Measurements from ENCODE around the gene SETMAR. TPM values are rescaled to one million over a fixed set of nuclear protein-coding genes. Genes with fewer than 3 reads are reported as not detected.
A peak's percentile ranks its signal among the peaks of the same experiment; 100 is the strongest.

The SETMAR gene
- total RNA-seq, 1 experiment from 2014 or later: 9.4 TPM

DNA sequence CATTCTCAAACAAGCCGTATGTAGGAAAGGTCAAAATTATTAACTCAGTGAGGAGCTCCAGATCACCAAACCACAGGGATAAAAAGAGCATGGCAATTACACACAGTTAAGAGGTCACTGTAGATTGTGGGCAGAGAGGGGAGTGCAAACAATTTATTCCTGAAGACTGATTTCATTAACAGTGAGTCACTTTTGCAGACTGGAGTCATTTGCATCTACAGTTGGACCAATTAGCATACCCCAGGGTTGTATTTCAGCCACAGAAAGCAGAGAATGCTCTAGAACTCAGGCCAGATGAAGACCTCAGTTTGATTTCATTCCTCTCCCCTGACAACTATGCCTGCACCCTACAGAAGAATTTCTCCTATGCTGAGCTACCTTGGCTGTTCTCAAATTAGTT lies 40.1 kb downstream of the SETMAR start (continued):
- TF ChIP-seq REST (IDR thresholded peaks at IDR 0.05; ENCODE audit: low read depth) (no peak), TCF7L2 (IDR thresholded peaks at IDR 0.05; ENCODE audit: borderline replicate concordance, extremely low read depth, insufficient read depth, insufficient read length) (no peak), JUND (IDR thresholded peaks at IDR 0.05) (no peak), POLR2A (IDR thresholded peaks at IDR 0.05; ENCODE audit: borderline replicate concordance, extremely low read depth, insufficient read depth, insufficient read length) (no peak)
- TF ChIP-seq, protein P1, sequence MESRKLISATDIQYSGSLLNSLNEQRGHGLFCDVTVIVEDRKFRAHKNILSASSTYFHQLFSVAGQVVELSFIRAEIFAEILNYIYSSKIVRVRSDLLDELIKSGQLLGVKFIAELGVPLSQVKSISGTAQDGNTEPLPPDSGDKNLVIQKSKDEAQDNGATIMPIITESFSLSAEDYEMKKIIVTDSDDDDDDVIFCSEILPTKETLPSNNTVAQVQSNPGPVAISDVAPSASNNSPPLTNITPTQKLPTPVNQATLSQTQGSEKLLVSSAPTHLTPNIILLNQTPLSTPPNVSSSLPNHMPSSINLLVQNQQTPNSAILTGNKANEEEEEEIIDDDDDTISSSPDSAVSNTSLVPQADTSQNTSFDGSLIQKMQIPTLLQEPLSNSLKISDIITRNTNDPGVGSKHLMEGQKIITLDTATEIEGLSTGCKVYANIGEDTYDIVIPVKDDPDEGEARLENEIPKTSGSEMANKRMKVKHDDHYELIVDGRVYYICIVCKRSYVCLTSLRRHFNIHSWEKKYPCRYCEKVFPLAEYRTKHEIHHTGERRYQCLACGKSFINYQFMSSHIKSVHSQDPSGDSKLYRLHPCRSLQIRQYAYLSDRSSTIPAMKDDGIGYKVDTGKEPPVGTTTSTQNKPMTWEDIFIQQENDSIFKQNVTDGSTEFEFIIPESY (IDR thresholded peaks at IDR 0.05; ENCODE audit: extremely low read depth, insufficient replicate concordance, low read length): no peak

GRCh38 chr3:4350789-4351163 lies 47.6 kb downstream of the SETMAR start:
- Histone ChIP-seq H3K9me3 (ENCODE audit: control insufficient read depth in 1 of 2, insufficient read depth in 1 of 2, low read depth in 1 of 2, low read length in 2 of 2) (no peaks in the 10 kb centered on the region), H3K9me2 (ENCODE audit: insufficient read depth) (no peaks in the 10 kb centered on the region), H3K27ac (ENCODE audit: low read depth, low read length) (no peak overlapping the region), H4K20me1 (ENCODE audit: insufficient read depth) (no peaks in the 10 kb centered on the region), H3K4me2 (ENCODE audit: low read length) (no peak overlapping the region), H3K9ac (ENCODE audit: low read length) (no peak overlapping the region), H3K27me3 (ENCODE audit: insufficient read depth, low read length) (no peaks in the 10 kb centered on the region), H3K4me1 (ENCODE audit: control insufficient read depth in 1 of 2, insufficient read depth in 2 of 2, low read length in 2 of 2) (no peaks in the 10 kb centered on the region), H2AFZ (ENCODE audit: low read depth, low read length, poor library complexity, severe bottlenecking) (no peak overlapping the region), H3K4me3 (replicated peaks in 1 of 2; ENCODE audit: low read depth in 1 of 2, low read length in 2 of 2) (no peak overlapping the region), H3K36me3 (ENCODE audit: control insufficient read depth in 1 of 2, insufficient read depth in 2 of 2, low read length in 2 of 2) (no peaks in the 10 kb centered on the region), H3K79me2 (ENCODE audit: insufficient read depth, low read length) (no peaks in the 10 kb centered on the region)
- peak; percentile 37 for DNase-seq (ENCODE audit: low read depth, low spot score)
- ChIA-PET CTCF (interaction anchor here (0.7 to 2.0 kb wide), 12 partner anchors 9 to 705 kb away, joined by 3 to 83 read pairs (median 4); no protein-coding TSS in a partner anchor), POLR2A (interaction anchor here (1.1 to 1.4 kb wide), 3 partner anchors 142 to 283 kb away, joined by 3 read pairs; partner anchors contain the start of gene ITPR1), RAD21 (ENCODE audit: low non-redundant PET in 1 of 2, low total read pairs in 2 of 2, uncharacterized antibody in 2 of 2, unreplicated experiment in 2 of 2) (interaction anchor here (1.0 to 1.8 kb wide), 3 partner anchors 235 to 283 kb away, joined by 3 to 10 read pairs (median 4); no protein-coding TSS in a partner anchor)
- BruUV-seq (replicated peaks): no TSS peak
- ATAC-seq: peak; percentile 69
- intact Hi-C loops (cut with micrococcal nuclease): loop anchor here (1.0 to 10.0 kb wide), 2 partner anchors 283 to 704 kb away; no protein-coding TSS in a partner anchor
- TF ChIP-seq ELF1 (IDR thresholded peaks at IDR 0.05; ENCODE audit: borderline replicate concordance, low read depth) (no peak), FOSL1 (IDR thresholded peaks at IDR 0.05; ENCODE audit: low read depth) (no peak), RAD21 (IDR thresholded peaks at IDR 0.05; ENCODE audit: low read depth) (peak; percentile 80)
- TF ChIP-seq, protein P2, sequence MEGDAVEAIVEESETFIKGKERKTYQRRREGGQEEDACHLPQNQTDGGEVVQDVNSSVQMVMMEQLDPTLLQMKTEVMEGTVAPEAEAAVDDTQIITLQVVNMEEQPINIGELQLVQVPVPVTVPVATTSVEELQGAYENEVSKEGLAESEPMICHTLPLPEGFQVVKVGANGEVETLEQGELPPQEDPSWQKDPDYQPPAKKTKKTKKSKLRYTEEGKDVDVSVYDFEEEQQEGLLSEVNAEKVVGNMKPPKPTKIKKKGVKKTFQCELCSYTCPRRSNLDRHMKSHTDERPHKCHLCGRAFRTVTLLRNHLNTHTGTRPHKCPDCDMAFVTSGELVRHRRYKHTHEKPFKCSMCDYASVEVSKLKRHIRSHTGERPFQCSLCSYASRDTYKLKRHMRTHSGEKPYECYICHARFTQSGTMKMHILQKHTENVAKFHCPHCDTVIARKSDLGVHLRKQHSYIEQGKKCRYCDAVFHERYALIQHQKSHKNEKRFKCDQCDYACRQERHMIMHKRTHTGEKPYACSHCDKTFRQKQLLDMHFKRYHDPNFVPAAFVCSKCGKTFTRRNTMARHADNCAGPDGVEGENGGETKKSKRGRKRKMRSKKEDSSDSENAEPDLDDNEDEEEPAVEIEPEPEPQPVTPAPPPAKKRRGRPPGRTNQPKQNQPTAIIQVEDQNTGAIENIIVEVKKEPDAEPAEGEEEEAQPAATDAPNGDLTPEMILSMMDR (IDR thresholded peaks at IDR 0.05 in 2 of 3, conservative IDR thresholded peaks at IDR 0.05 in 1 of 3; ENCODE audit: borderline replicate concordance in 1 of 3, insufficient read depth in 1 of 3, low read depth in 2 of 3, low read length in 2 of 3): peak; percentile 64 to 76 (median 70)
- TF ChIP-seq, protein P1 (IDR thresholded peaks at IDR 0.05; ENCODE audit: extremely low read depth, insufficient replicate concordance, low read length): no peak
